ENCODE measurements around the gene SUN1. TPM values are rescaled to one million over a fixed set of nuclear protein-coding genes. Genes with fewer than 3 reads are reported as not detected.

The SUN1 gene
- total and polyA plus RNA-seq, 2 of the 8 experiments (the other 6 are each of a cell fraction or from before 2014, with no cell fraction given), result 108 to 158 TPM

DNA sequence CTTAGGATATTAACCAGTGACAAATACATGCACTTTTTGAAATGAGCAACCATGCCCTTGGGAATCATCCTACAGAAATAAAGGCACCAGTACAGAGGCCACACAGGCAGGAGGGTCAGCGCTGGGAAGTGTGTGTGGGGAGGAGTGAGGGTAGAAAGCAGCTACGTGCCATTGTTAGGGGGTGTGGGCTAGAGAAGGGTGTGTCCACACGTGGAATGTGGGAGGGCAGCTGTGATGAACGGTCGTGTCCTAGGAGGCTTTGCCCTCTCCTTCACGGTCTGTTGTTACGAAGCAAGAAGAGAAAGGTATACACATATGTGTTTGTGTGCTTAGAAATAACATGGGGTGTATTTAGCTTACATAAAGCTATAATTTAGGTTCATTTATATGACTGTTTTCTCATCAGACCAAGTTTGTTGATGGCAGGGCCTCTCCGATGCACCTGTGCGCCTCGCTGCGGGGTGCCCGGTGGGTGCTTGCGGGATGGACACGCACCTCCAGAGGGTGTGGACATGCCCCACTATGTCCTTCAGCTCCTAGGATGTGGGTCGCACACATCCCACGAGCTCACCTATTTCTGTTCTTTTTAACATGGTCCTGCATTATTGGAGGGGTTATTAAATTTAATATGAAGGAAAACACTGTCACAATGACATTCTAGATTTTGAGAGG lies 27.2 kb downstream of the SUN1 start:
- no peak overlapping the region for H4K5ac ChIP-seq (ENCODE audit: insufficient read length, low read depth, low read length)
- no peak overlapping the region for H3K4ac ChIP-seq (replicated peaks; ENCODE audit: insufficient read length, low read depth, low read length)
- no peak for DNase-seq (ENCODE audit: low read depth in 1 of 2, low spot score in 2 of 2)
- H3K4me1 ChIP-seq (replicated peaks in 1 of 4; ENCODE audit: control insufficient read depth in 3 of 4, insufficient read depth in 4 of 4, low read length in 3 of 4), result no peaks in the 10 kb centered on the region
- H3K27me3 ChIP-seq (replicated peaks in 1 of 4; ENCODE audit: control insufficient read depth in 3 of 4, extremely low read depth in 1 of 4, insufficient read depth in 3 of 4, low read length in 3 of 4), result no peaks in the 10 kb centered on the region
- H2AK5ac ChIP-seq (ENCODE audit: low read depth, low read length), result no peak overlapping the region
- ChIA-PET CTCF (ENCODE audit: partially characterized antibody) (interaction anchor here (1.1 to 1.9 kb wide), 6 partner anchors 8 to 82 kb away, joined by 3 to 9 read pairs (median 5); no protein-coding TSS in a partner anchor), POLR2A (ENCODE audit: partially characterized antibody) (interaction anchor here (0.5 to 1.7 kb wide), 3 partner anchors 8 to 15 kb away, joined by 3 to 5 read pairs (median 4); no protein-coding TSS in a partner anchor)
- H3K56ac ChIP-seq (replicated peaks; ENCODE audit: insufficient read length, low read depth, low read length), result no peak overlapping the region
- no peak overlapping the region for H2BK12ac ChIP-seq (ENCODE audit: low read depth, low read length)
- H3K18ac ChIP-seq (ENCODE audit: extremely low read depth, low read length), result no peak overlapping the region
- H3K23ac ChIP-seq (ENCODE audit: insufficient read length), result no peak overlapping the region
- no peak overlapping the region for H2AFZ ChIP-seq (ENCODE audit: low read length)
- no peak overlapping the region for H3K9ac ChIP-seq (replicated peaks in 1 of 4; ENCODE audit: extremely low read depth in 1 of 4, low read depth in 3 of 4, low read length in 3 of 4)
- H3K79me1 ChIP-seq (ENCODE audit: low read depth, low read length), result no peaks in the 10 kb centered on the region; the same call in 1 of the 2 replicates
- WGBS, 2 experiments (ENCODE audit: extremely low coverage in 1 of 2, insufficient coverage in 1 of 2, insufficient read length in 1 of 2, insufficient replicate concordance in 2 of 2, low coverage in 1 of 2, low lambda C conversion rate in 2 of 2, missing lambda C conversion rate in 1 of 2), result 90% methylated on average over 16 of the region's 16 CpGs; no CpG with 5 or more reads in 1 of the 2 experiments
- H3K4me2 ChIP-seq (ENCODE audit: insufficient read depth in 1 of 2, low read depth in 2 of 2, low read length in 2 of 2), result no peak overlapping the region
- no peak overlapping the region for H2BK120ac ChIP-seq (replicated peaks; ENCODE audit: low read depth, low read length)
- H4K91ac ChIP-seq (replicated peaks; ENCODE audit: insufficient read length, low read length), result no peak overlapping the region
- H3K4me3 ChIP-seq (ENCODE audit: extremely low read depth in 1 of 4, insufficient read depth in 2 of 4, low read depth in 3 of 4, low read length in 4 of 4), result no peak overlapping the region
- H3K36me3 ChIP-seq (ENCODE audit: control insufficient read depth in 2 of 4, insufficient read depth in 4 of 4, low read length in 3 of 4), result peaks cover 25 to 67% (median 57%) of the 10 kb centered on the region in 4 experiments
- no peak overlapping the region for H2BK5ac ChIP-seq (ENCODE audit: low read depth, low read length)
- no peak overlapping the region for H3K27ac ChIP-seq (ENCODE audit: low read depth, low read length)
- FAIRE-seq, result no peak
- TF ChIP-seq USF2 (IDR thresholded peaks at IDR 0.05; ENCODE audit: low read length), result no peak
- TF ChIP-seq ZNF274 (IDR thresholded peaks at IDR 0.05; ENCODE audit: borderline replicate concordance, extremely low read depth, low read length), result no peak
- no peak for TF ChIP-seq TAF7 (optimal IDR thresholded peaks at IDR 0.05; ENCODE audit: borderline replicate concordance, low read depth, low read length)
- no peak for TF ChIP-seq SRF (IDR thresholded peaks at IDR 0.05; ENCODE audit: low read depth, low read length)
- TF ChIP-seq HDAC6 (IDR thresholded peaks at IDR 0.05; ENCODE audit: low read depth, low read length), result no peak
- TF ChIP-seq CBX5 (IDR thresholded peaks at IDR 0.05; ENCODE audit: low read depth, low read length), result no peak
- TF ChIP-seq KDM4A (IDR thresholded peaks at IDR 0.05; ENCODE audit: low read depth, low read length, severe bottlenecking), result no peak
- TF ChIP-seq SP1 (IDR thresholded peaks at IDR 0.05; ENCODE audit: low read depth, low read length), result no peak
- no peak for TF ChIP-seq POLR2AphosphoS5 (IDR thresholded peaks at IDR 0.05; ENCODE audit: low read depth, low read length)
- no peak for TF ChIP-seq GABPA (IDR thresholded peaks at IDR 0.05; ENCODE audit: borderline replicate concordance, insufficient read depth, low read length)
- H2BK20ac ChIP-seq (ENCODE audit: low read length), result no peak overlapping the region
- H4K20me1 ChIP-seq (replicated peaks in 1 of 2; ENCODE audit: control insufficient read depth in 1 of 2, insufficient read depth in 2 of 2, low read length in 2 of 2), result peaks cover 3 to 16% of the 10 kb centered on the region in 2 experiments
- no peak overlapping the region for H3K14ac ChIP-seq (ENCODE audit: insufficient read length)
- no peak overlapping the region for H4K8ac ChIP-seq (ENCODE audit: extremely low read depth, insufficient read depth, low read length)
- no peaks in the 10 kb centered on the region for H3K9me3 ChIP-seq (ENCODE audit: insufficient read depth in 2 of 2, low read depth in 1 of 2, low read length in 1 of 2)
- H3K23me2 ChIP-seq (ENCODE audit: low read depth, low read length), result no peaks in the 10 kb centered on the region
- no peak overlapping the region for H2BK15ac ChIP-seq (ENCODE audit: low read length)
- H3K79me2 ChIP-seq (ENCODE audit: control insufficient read depth in 1 of 2, insufficient read depth in 2 of 2, low read length in 2 of 2), result no peaks in the 10 kb centered on the region
